ENCODE measurements around the gene NR4A2.

DNA sequence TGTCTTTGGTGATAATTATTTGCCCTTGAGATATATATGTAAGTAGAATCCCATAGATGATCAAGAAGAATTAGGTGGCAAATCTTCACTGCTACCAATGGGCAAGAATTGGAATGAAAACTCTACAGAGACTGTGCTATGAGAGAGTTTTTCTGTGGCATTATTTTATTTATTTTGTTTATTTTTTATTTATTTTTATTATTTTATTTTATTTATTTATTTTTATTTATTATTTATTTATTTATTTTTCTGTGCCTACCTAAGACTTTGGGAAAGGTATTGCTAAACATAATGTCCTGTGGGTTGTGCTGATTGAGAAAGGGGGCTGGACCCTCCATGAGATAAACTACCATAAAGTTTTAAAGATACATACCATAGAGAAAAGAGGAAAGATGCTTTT, 16.6 kb upstream of the NR4A2 start:
- TF ChIP-seq, protein P1, sequence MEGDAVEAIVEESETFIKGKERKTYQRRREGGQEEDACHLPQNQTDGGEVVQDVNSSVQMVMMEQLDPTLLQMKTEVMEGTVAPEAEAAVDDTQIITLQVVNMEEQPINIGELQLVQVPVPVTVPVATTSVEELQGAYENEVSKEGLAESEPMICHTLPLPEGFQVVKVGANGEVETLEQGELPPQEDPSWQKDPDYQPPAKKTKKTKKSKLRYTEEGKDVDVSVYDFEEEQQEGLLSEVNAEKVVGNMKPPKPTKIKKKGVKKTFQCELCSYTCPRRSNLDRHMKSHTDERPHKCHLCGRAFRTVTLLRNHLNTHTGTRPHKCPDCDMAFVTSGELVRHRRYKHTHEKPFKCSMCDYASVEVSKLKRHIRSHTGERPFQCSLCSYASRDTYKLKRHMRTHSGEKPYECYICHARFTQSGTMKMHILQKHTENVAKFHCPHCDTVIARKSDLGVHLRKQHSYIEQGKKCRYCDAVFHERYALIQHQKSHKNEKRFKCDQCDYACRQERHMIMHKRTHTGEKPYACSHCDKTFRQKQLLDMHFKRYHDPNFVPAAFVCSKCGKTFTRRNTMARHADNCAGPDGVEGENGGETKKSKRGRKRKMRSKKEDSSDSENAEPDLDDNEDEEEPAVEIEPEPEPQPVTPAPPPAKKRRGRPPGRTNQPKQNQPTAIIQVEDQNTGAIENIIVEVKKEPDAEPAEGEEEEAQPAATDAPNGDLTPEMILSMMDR (optimal IDR thresholded peaks at IDR 0.05 in 1 of 3, IDR thresholded peaks at IDR 0.05 in 1 of 3, conservative IDR thresholded peaks at IDR 0.05 in 1 of 3; ENCODE audit: extremely low read depth in 1 of 3, insufficient read depth in 2 of 3, low read length in 3 of 3): no peak
- TF ChIP-seq EZH2 (IDR thresholded peaks at IDR 0.05; ENCODE audit: low read length): no peak

Data from keratinocyte (primary cell).